Cardiac septum (tissue), 1 donor: ENCODE results near the gene STRBP. TPM values are rescaled to one million over a fixed set of nuclear protein-coding genes. Genes with fewer than 3 reads are reported as not detected.

Experiments
- DNase-seq: peaks from one replicate; pipeline ENCODE4 v3.0.0-alpha.2; 2020; ENCODE audit warnings: low spot score
- intact Hi-C: fragments of 100-400 bp; cut with DNase I; formaldehyde crosslinking; loops from one replicate; pipeline ENCODE4 v1.14.0; 2022
- total RNA-seq: library from RNA; stranded (reverse); fragmentation: NEBNext Ultra II Directional; extraction: Animal tissue kit (Norgen Biotek cat#: 25700); gene quantifications from one replicate; pipeline ENCODE4 v1.2.1, GENCODE V29; 2021
- donor health status: DM: no; HTN: no; CAD: no.

Gene STRBP
- total RNA-seq, 1 donor from 2014 or later: 16.1 TPM

- intact Hi-C loops: no loop called here
- DNase-seq: no peak
These were observed 179.3 kb downstream of the STRBP start for GRCh38 chr9:123089040-123089439.

- intact Hi-C loops: no loop called here
- no peak for DNase-seq
These were observed 181.0 kb downstream of the STRBP start for GRCh38 chr9:123087359-123087888.

- DNase-seq: no peak
- intact Hi-C loops: no loop called here
These were observed 182.5 kb downstream of the STRBP start for GRCh38 chr9:123085916-123086315.

GRCh38 chr9:123084256-123084655, 184.1 kb downstream of the STRBP start:
- intact Hi-C loops: loop anchor here (5.0 kb wide), 1 partner anchor 263 kb away; no protein-coding TSS in a partner anchor
- no peak for DNase-seq

GRCh38 chr9:123083680-123084079, 184.7 kb downstream of the STRBP start:
- no peak for DNase-seq
- intact Hi-C loops: loop anchor here (5.0 kb wide), 1 partner anchor 264 kb away; no protein-coding TSS in a partner anchor

- intact Hi-C loops: loop anchor here (5.0 kb wide), 1 partner anchor 265 kb away; no protein-coding TSS in a partner anchor
- DNase-seq: no peak
These were observed 186.6 kb downstream of the STRBP start for GRCh38 chr9:123081824-123082223.

- no peak for DNase-seq
- intact Hi-C loops: loop anchor here (5.0 kb wide), 1 partner anchor 267 kb away; no protein-coding TSS in a partner anchor
These were observed 187.9 kb downstream of the STRBP start for GRCh38 chr9:123080444-123080843.

- DNase-seq: no peak
- intact Hi-C loops: no loop called here
These were observed 193.8 kb downstream of the STRBP start for GRCh38 chr9:123074628-123075027.

GRCh38 chr9:123073991-123074422, 194.4 kb downstream of the STRBP start:
- DNase-seq: no peak
- intact Hi-C loops: no loop called here

GRCh38 chr9:123073441-123073840, 194.9 kb downstream of the STRBP start:
- intact Hi-C loops: no loop called here
- no peak for DNase-seq

GRCh38 chr9:123072407-123072995, 195.9 kb downstream of the STRBP start:
- intact Hi-C loops: no loop called here
- no peak for DNase-seq

Other genes with a start within 250 kb of the STRBP start
- 1.0 TPM for gene GPR21, start 234.9 kb downstream of the STRBP start, total RNA-seq
- not detected for gene CRB2, start 87.6 kb upstream of the STRBP start, total RNA-seq